HCT116 (cell line): ENCODE data around the gene ARNT2. TPM values are rescaled to one million over a fixed set of nuclear protein-coding genes. Genes with fewer than 3 reads are reported as not detected.

Experiments
- ATAC-seq: fragments of 200-7000 bp; cut with Tn5 transposase; 2 replicates; pipeline ENCODE4 v1.9.1; 2020; ENCODE audit warnings: mild to moderate bottlenecking, moderate library complexity
- BruUV-seq: library from RNA; stranded (reverse); fragments of 400-500 nt; replicated peaks from 2 replicates; lab custom pipeline; 2021; lab: Mats Ljungman, UMichigan
- CTCF ChIA-PET: fragments of 300-600 bp; sonication (Branson Sonifier 250); formaldehyde crosslinking; loops from one replicate; lab custom pipeline; 2021; ENCODE audit warnings: antibody characterized with exemption; lab: Charles Lee
- POLR2A ChIA-PET: fragments of 300-600, 350-600 bp; sonication (Branson Sonifier 250); formaldehyde crosslinking; loops from one replicate; lab custom pipeline; 2021; ENCODE audit warnings: antibody characterized with exemption; lab: Charles Lee
- RAD21 ChIA-PET, 2 experiments: fragments of 300-600 bp; sonication (Branson Sonifier 250); formaldehyde crosslinking; loops; one replicate each; lab custom pipeline; 2023; ENCODE audit warnings: low total read pairs in 2 of 2; ENCODE audit not compliant: uncharacterized antibody in 2 of 2, unreplicated experiment in 2 of 2, low non-redundant PET in 1 of 2; lab: Charles Lee
- DNase-seq: peaks from one replicate; pipeline ENCODE4 v3.0.0-alpha.2; 2010; ENCODE audit warnings: low read depth, low spot score
- H2AFZ ChIP-seq: fragments of 200-600 bp; shearing (Covaris generic), sonication (generic); 2 replicates; pipeline ENCODE4 v1.6.1; 2017; ENCODE audit warnings: low read depth, mixed run types, mixed read lengths, antibody characterized with exemption, low read length; ENCODE audit not compliant: poor library complexity, severe bottlenecking
- H3K27ac ChIP-seq: 2 replicates; pipeline ENCODE4 v1.5.1; 2012; ENCODE audit warnings: low read depth, low read length
- H3K27me3 ChIP-seq: fragments of 200-600 bp; sonication (generic); 2 replicates; pipeline ENCODE4 v1.6.1; 2016; ENCODE audit warnings: mixed run types, low read length, mixed read lengths; ENCODE audit not compliant: insufficient read depth
- H3K36me3 ChIP-seq, 2 experiments: fragments of 200-500 bp in 1 of 2; fragments of 200-600 bp in 1 of 2; sonication (Bioruptor generic) in 1 of 2; sonication (generic) in 1 of 2; 2 replicates each; pipeline versions ENCODE4 v1.5.1 to v1.6.1; 2014 to 2016; ENCODE audit warnings: low read length in 2 of 2, inconsistent platforms in 1 of 2, mixed read lengths in 1 of 2, mixed run types in 1 of 2; ENCODE audit not compliant: insufficient read depth in 2 of 2, control insufficient read depth in 1 of 2
- H3K4me1 ChIP-seq, 2 experiments: fragments of 200-600 bp in 1 of 2; sonication (generic) in 1 of 2; 2 replicates each; pipeline versions ENCODE4 v1.5.1 to v1.6.1; 2012 to 2017; ENCODE audit warnings: low read length in 2 of 2, inconsistent platforms in 1 of 2, mild to moderate bottlenecking in 1 of 2, mixed read lengths in 1 of 2, mixed run types in 1 of 2, moderate library complexity in 1 of 2; ENCODE audit not compliant: insufficient read depth in 2 of 2, control insufficient read depth in 1 of 2
- H3K4me2 ChIP-seq: fragments of 200-600 bp; sonication (generic); 2 replicates; pipeline ENCODE4 v1.6.1; 2017; ENCODE audit warnings: mixed run types, low read length, mixed read lengths
- H3K4me3 ChIP-seq, 2 experiments: fragments of 200-600 bp in 1 of 2; sonication (generic) in 1 of 2; replicated peaks in 1 of 2; 2 replicates each; pipeline ENCODE4 v1.5.1; 2011 to 2016; ENCODE audit warnings: low read length in 2 of 2, control low read depth in 1 of 2, low read depth in 1 of 2, mild to moderate bottlenecking in 1 of 2, mixed read lengths in 1 of 2, mixed run types in 1 of 2
- H3K79me2 ChIP-seq: fragments of 200-600 bp; sonication (generic); 2 replicates; pipeline ENCODE4 v1.6.1; 2017; ENCODE audit warnings: mild to moderate bottlenecking, mixed run types, low read length, moderate library complexity, mixed read lengths; ENCODE audit not compliant: insufficient read depth
- H3K9ac ChIP-seq: fragments of 200-600 bp; sonication (generic); 2 replicates; pipeline ENCODE4 v1.6.1; 2016; ENCODE audit warnings: low read length, mixed read lengths
- H3K9me2 ChIP-seq: fragments of 200-600 bp; sonication (generic), shearing (Covaris generic); 2 replicates; pipeline ENCODE4 v1.6.1; 2017; ENCODE audit warnings: mixed run types, mild to moderate bottlenecking, moderate library complexity; ENCODE audit not compliant: insufficient read depth
- H3K9me3 ChIP-seq, 2 experiments: fragments of 200-500 bp in 1 of 2; fragments of 200-600 bp in 1 of 2; sonication (Bioruptor generic) in 1 of 2; sonication (generic) in 1 of 2; 2 replicates each; pipeline ENCODE4 v1.6.1; 2014 to 2017; ENCODE audit warnings: low read length in 2 of 2, mixed read lengths in 2 of 2, inconsistent platforms in 1 of 2, low read depth in 1 of 2, mild to moderate bottlenecking in 1 of 2, mixed run types in 1 of 2, moderate library complexity in 1 of 2; ENCODE audit not compliant: control insufficient read depth in 1 of 2, insufficient read depth in 1 of 2
- H4K20me1 ChIP-seq: fragments of 200-600 bp; sonication (generic), shearing (Covaris generic); 2 replicates; pipeline ENCODE4 v1.6.1; 2017; ENCODE audit warnings: mixed run types, mild to moderate bottlenecking, moderate library complexity; ENCODE audit not compliant: insufficient read depth
- POLR2AphosphoS5 ChIP-seq: IDR thresholded peaks from 2 replicates; pipeline ENCODE4 v1.6.1; 2011; ENCODE audit warnings: mild to moderate bottlenecking, low read depth, low read length, moderate library complexity
- RAD21 ChIP-seq: IDR thresholded peaks from 2 replicates; pipeline ENCODE4 v1.6.1; 2012; ENCODE audit warnings: low read depth, mild to moderate bottlenecking
- SIN3A ChIP-seq: IDR thresholded peaks from 2 replicates; pipeline ENCODE4 v1.6.1; 2012; ENCODE audit warnings: low read depth
- SP1 ChIP-seq: IDR thresholded peaks from 2 replicates; pipeline ENCODE4 v1.6.1; 2012; ENCODE audit warnings: low read depth
- YY1 ChIP-seq: IDR thresholded peaks from 2 replicates; pipeline ENCODE4 v1.6.1; 2011; ENCODE audit warnings: low read length, low read depth, moderate library complexity, mild to moderate bottlenecking; ENCODE audit not compliant: insufficient replicate concordance; ENCODE audit errors: extremely low read depth
- ZFX ChIP-seq: fragments of 450-650 bp; IDR thresholded peaks from 2 replicates; pipeline ENCODE4 v1.6.1; 2017
- intact Hi-C: fragments of 100-400 bp; cut with micrococcal nuclease; formaldehyde crosslinking; loops from 2 replicates; pipeline ENCODE4 v1.10.0; 2022
- total RNA-seq: library from RNA; stranded (reverse); gene quantifications from one replicate; pipeline ENCODE4 v1.2.1, GENCODE V29; 2021; ENCODE audit not compliant: unreplicated experiment
- TF ChIP-seq, protein P1 (sequence below), 3 experiments: fragments of 200-600 bp in 1 of 3; sonication (generic) in 1 of 3; IDR thresholded peaks in 2 of 3; conservative IDR thresholded peaks in 1 of 3; 2 replicates each; pipeline ENCODE4 v1.5.1; 2012 to 2017; ENCODE audit warnings: low read depth in 2 of 3, low read length in 2 of 3, antibody characterized with exemption in 1 of 3, borderline replicate concordance in 1 of 3, control low read depth in 1 of 3, mild to moderate bottlenecking in 1 of 3, mixed read lengths in 1 of 3, mixed run types in 1 of 3, moderate library complexity in 1 of 3; ENCODE audit not compliant: insufficient read depth in 1 of 3

Gene ARNT2
- total RNA-seq, 1 experiment from 2014 or later, result 3.0 TPM

DNA sequence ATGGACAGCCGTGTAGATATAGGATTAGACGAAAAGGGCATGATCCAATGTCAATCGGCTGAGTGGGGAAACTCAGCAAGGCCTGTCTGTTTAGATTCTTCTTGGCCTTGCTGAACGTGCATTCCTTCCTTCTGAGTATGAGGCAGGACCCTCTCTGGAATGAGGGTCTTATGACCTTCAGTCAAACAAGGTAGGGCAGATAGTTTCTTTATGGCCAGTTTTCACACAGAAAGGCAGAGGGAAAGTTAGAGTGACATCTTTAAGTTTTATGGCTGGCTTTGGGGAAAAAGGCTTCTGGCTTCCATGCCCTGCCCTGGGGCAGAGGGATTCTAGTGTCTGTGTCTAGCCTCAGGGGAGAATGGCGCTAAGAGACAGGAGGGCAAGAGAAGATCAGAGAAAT lies 29.7 kb downstream of the ARNT2 start:
- Histone ChIP-seq H4K20me1 (no peaks in the 10 kb centered on the region), H2AFZ (no peak overlapping the region), H3K27me3 (no peaks in the 10 kb centered on the region), H3K79me2 (no peaks in the 10 kb centered on the region), H3K9me3 (no peaks in the 10 kb centered on the region), H3K36me3 (no peaks in the 10 kb centered on the region), H3K4me2 (no peak overlapping the region), H3K4me1 (peaks cover 16 to 27% of the 10 kb centered on the region in 2 experiments), H3K4me3 (no peak overlapping the region), H3K9ac (no peak overlapping the region), H3K27ac (no peak overlapping the region), H3K9me2 (no peaks in the 10 kb centered on the region)
- DNase-seq, result no peak
- TF ChIP-seq YY1 (no peak), POLR2AphosphoS5 (no peak), SIN3A (no peak), SP1 (no peak)
- no peak for ATAC-seq
- CTCF ChIA-PET, result no interaction called here
- POLR2A ChIA-PET, result no interaction called here
- BruUV-seq, result no TSS peak
- intact Hi-C loops, result no loop called here
- RAD21 ChIA-PET, result no interaction called here

DNA sequence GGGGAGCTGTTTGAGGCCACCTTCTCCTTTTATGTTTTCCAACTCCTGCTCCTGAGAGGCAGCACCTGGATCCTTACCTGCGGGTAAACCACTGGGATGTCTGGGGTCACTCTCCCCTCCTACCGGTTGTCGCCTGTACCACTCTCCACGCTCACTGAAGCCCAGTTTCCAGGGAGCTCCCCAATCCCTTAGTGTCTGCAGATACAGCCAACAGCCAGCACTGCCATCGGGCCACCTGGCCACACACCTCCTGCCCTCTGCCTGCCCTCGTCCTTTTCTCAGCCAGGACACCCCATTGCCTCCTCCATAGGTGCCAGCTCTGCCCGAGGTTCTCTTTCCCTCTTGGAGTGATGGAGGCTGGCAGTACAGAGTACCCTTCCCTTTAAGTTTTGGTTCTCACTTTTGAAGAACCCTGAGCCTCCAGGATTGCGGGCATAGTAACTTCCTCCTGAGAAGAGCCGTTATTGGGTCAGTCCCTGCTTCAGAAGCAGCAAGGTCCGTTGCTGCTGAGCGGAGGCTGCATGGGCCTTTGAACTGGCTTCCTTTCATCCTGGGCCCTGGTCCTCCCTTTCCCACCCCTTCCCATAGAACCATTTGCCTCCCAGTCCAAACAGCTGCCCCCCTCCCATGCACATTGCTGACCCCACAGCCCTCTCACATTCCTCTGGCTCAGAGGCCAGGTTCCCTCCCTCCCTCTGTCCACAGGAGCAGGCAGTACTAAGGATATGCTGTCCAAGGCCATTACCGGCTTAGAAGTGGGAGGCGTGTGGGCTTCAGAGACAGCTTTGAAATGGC lies 30.9 kb downstream of the ARNT2 start:
- no peaks in the 10 kb centered on the region for H3K9me2 ChIP-seq
- TF ChIP-seq ZFX (no peak), RAD21 (no peak)
- TF ChIP-seq, protein P1, sequence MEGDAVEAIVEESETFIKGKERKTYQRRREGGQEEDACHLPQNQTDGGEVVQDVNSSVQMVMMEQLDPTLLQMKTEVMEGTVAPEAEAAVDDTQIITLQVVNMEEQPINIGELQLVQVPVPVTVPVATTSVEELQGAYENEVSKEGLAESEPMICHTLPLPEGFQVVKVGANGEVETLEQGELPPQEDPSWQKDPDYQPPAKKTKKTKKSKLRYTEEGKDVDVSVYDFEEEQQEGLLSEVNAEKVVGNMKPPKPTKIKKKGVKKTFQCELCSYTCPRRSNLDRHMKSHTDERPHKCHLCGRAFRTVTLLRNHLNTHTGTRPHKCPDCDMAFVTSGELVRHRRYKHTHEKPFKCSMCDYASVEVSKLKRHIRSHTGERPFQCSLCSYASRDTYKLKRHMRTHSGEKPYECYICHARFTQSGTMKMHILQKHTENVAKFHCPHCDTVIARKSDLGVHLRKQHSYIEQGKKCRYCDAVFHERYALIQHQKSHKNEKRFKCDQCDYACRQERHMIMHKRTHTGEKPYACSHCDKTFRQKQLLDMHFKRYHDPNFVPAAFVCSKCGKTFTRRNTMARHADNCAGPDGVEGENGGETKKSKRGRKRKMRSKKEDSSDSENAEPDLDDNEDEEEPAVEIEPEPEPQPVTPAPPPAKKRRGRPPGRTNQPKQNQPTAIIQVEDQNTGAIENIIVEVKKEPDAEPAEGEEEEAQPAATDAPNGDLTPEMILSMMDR (IDR thresholded peaks at IDR 0.05 in 2 of 3, conservative IDR thresholded peaks at IDR 0.05 in 1 of 3; ENCODE audit: borderline replicate concordance in 1 of 3, insufficient read depth in 1 of 3, low read depth in 2 of 3, low read length in 2 of 3), result no peak
- ChIA-PET POLR2A (no interaction called here), CTCF (no interaction called here), RAD21 (no interaction called here)
- H3K79me2 ChIP-seq, result no peaks in the 10 kb centered on the region
- ATAC-seq, result no peak
- H3K4me2 ChIP-seq, result no peak overlapping the region
- no peaks in the 10 kb centered on the region for H4K20me1 ChIP-seq
- intact Hi-C loops, result loop anchor here (5.0 kb wide), 1 partner anchor 342 kb away; the partner anchor contains the start of gene CEMIP
- H3K4me3 ChIP-seq, result no peak overlapping the region
- no peak for DNase-seq
- no peak overlapping the region for H2AFZ ChIP-seq
- H3K9me3 ChIP-seq, result no peaks in the 10 kb centered on the region
- no peaks in the 10 kb centered on the region for H3K27me3 ChIP-seq
- H3K4me1 ChIP-seq, result peaks cover 16 to 27% of the 10 kb centered on the region in 2 experiments
- no peaks in the 10 kb centered on the region for H3K36me3 ChIP-seq
- H3K9ac ChIP-seq, result no peak overlapping the region
- BruUV-seq, result no TSS peak
- no peak overlapping the region for H3K27ac ChIP-seq
